ENCODE results near the gene DPEP2.
"Not testable (repeated sequence)": the region's sequence is repeated elsewhere in the genome, so short reads cannot be mapped to it uniquely, and the experiment has no call there.

The DPEP2 gene

GRCh38 chr16:67953641-67954375 is 45.5 kb downstream of the DPEP2 start:
- no peak for DNase-seq (ENCODE audit: low read depth)

GRCh38 chr16:67951485-67951884 is 47.8 kb downstream of the DPEP2 start:
- no peak for DNase-seq (ENCODE audit: low read depth)

GRCh38 chr16:67950335-67950843 is 48.9 kb downstream of the DPEP2 start:
- DNase-seq (ENCODE audit: low read depth): no peak

- DNase-seq (ENCODE audit: low read depth): no peak
These were observed 49.6 kb downstream of the DPEP2 start for GRCh38 chr16:67949645-67950044.

GRCh38 chr16:67948015-67948414 is 51.3 kb downstream of the DPEP2 start:
- DNase-seq (ENCODE audit: low read depth): no peak

- no peak for DNase-seq (ENCODE audit: low read depth)
These were observed 52.2 kb downstream of the DPEP2 start for GRCh38 chr16:67946966-67947558.

- no peak for DNase-seq (ENCODE audit: low read depth)
These were observed 53.1 kb downstream of the DPEP2 start for GRCh38 chr16:67946128-67946569.

GRCh38 chr16:67945392-67945933 is 53.8 kb downstream of the DPEP2 start:
- no peak for DNase-seq (ENCODE audit: low read depth)

GRCh38 chr16:67944690-67945391 is 54.4 kb downstream of the DPEP2 start:
- no peak for DNase-seq (ENCODE audit: low read depth)

GRCh38 chr16:67943619-67944504 is 55.4 kb downstream of the DPEP2 start, which contains the start of gene LCAT:
LCAT (minus strand) TSS chr16:67944120; CDS start chr16:67944101, 19 bp downstream.
- no peak for DNase-seq (ENCODE audit: low read depth)

- DNase-seq (ENCODE audit: low read depth): no peak
These were observed 56.0 kb downstream of the DPEP2 start for GRCh38 chr16:67943256-67943618.

- no peak for DNase-seq (ENCODE audit: low read depth)
These were observed 56.6 kb downstream of the DPEP2 start for GRCh38 chr16:67942510-67943255.

- no peak for DNase-seq (ENCODE audit: low read depth)
These were observed 57.1 kb downstream of the DPEP2 start for GRCh38 chr16:67942200-67942509.

- DNase-seq (ENCODE audit: low read depth): no peak
These were observed 57.6 kb downstream of the DPEP2 start for GRCh38 chr16:67941469-67942199.

GRCh38 chr16:67940446-67941089 is 58.7 kb downstream of the DPEP2 start:
- no peak for DNase-seq (ENCODE audit: low read depth)

- no peak for DNase-seq (ENCODE audit: low read depth)
These were observed 59.5 kb downstream of the DPEP2 start for GRCh38 chr16:67939507-67940445.

GRCh38 chr16:67937713-67938112 is 61.6 kb downstream of the DPEP2 start:
- not testable (repeated sequence) for DNase-seq (ENCODE audit: low read depth)

Measured in activated gamma-delta T cell treated with anti-CD3 and anti-CD28 coated beads, Interleukin-2, amount 50 U/mL, for 16 hours (primary cell).